Activated CD4-positive, alpha-beta T cell treated with anti-CD3 and anti-CD28 coated beads, Interleukin-10, Interleukin-2, amounts not matched to agents 100 ng/mL and 50 ng/mL, durations not matched to agents 16 hours and 8 hours (primary cell): ENCODE measurements around the gene ALKBH8.
"Not testable (repeated sequence)": the region's sequence is repeated elsewhere in the genome, so short reads cannot be mapped to it uniquely, and the experiment has no call there.

ENCODE experiments used
- DNase-seq: peaks from one replicate; pipeline ENCODE4 v3.0.0-alpha.2; 2020

The ALKBH8 gene

DNA sequence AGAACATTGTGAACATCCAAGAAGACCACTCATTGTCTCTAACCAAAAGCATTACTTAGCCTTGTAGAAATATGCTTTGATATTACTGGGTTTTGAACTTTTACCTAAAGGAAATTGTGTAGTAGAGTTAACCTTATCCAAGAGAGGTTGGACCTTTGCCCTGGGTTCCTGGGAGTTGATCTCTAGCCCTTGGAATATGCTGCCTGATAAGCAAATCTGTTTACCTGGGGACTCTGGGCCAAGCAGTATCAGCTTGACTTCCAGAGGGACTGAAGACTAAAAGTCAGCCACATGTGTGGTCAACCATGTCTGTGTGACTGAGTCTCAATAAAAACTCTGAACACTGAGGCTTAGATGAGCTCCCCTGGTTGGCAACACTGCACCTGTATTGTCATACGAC lies 63.8 kb downstream of the ALKBH8 start:
- DNase-seq: no peak

DNA sequence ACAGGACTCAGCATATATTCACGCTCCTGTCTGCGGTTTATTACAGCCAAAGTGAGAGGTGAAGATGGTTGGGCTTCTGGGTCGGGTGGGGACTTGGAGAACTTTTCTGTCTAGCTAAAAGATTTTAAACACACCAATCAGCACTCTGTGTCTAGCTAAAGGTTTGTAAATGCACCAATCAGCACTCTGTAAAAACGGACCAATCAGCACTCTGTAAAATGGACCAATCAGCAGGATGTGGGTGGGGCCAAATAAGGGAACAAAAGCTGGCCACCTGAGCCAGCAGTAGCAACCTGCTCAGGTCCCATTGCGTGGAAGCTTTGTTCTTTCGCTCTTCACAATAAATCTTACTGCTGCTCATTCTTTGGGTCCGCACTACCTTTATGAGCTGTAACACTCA lies 68.2 kb downstream of the ALKBH8 start:
- DNase-seq: not testable (repeated sequence)

DNA sequence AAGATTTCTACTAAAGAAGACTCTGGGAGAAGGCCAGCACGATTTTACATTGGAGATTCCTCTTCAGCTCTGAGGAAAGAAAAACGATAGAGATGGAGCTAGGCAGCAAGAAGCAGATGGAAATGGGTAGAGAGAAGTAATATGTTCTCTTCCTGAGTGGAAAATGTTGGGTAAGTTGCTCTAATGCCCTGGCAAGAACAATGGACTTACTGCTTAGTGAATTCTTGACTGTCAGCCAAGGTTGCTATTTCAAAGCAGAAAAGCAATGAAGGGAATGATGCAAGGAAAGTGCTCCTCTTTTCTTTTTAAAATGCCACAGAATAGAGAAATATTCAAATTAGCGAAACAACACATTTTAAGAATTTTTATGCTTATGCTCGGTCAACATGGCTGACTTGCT lies 69.5 kb downstream of the ALKBH8 start:
- DNase-seq: no peak

DNA sequence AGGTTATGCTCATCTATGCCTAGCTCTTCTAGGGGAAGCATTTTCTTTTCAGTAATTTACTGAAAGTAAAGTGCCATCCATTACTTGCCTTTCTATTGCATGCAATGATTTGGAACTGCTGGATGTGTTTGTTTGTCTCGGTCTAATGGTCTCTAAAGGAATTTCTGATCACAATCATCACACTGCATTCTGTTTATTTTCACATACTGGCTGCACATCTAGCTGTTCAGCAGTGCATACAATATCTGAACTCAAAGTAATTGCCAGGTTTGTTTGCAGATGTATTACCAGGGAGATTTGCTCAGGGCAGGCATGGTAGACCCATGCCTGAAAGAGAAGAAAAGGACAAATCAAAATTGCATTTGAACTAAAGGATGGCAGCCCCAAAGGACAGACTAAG lies 71.5 kb downstream of the ALKBH8 start:
- no peak for DNase-seq

- no peak for DNase-seq
These were observed 72.4 kb downstream of the ALKBH8 start for GRCh38 chr11:107493117-107493516.

GRCh38 chr11:107490836-107491235 lies 74.7 kb downstream of the ALKBH8 start:
- no peak for DNase-seq

- DNase-seq: no peak
These were observed 83.3 kb downstream of the ALKBH8 start for GRCh38 chr11:107482234-107482633.

GRCh38 chr11:107478922-107479321 lies 86.6 kb downstream of the ALKBH8 start:
- DNase-seq: no peak

GRCh38 chr11:107477820-107478219 lies 87.7 kb downstream of the ALKBH8 start:
- no peak for DNase-seq

DNA sequence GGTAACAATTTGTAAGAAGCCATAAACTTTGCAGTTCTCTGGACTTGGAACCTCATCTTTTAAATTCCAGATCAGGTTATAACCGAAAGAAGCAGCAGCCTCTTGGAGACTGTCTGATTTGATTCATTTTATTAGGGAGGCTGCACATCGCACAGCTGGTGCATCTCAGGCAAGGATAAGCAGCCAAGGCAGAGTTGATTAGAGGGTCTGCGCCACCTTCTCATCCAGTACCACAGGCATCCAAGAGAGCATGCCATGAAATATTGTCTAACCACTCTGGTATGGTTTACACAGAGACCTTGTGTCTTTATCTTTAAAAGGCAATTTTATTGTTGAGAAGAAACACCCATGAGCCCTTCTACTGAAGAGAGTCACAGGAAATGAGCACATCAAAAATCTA lies 91.7 kb downstream of the ALKBH8 start:
- DNase-seq: no peak

GRCh38 chr11:107472966-107473365 lies 92.6 kb downstream of the ALKBH8 start:
- DNase-seq: no peak

GRCh38 chr11:107468596-107468995 lies 96.9 kb downstream of the ALKBH8 start:
- DNase-seq: no peak

DNA sequence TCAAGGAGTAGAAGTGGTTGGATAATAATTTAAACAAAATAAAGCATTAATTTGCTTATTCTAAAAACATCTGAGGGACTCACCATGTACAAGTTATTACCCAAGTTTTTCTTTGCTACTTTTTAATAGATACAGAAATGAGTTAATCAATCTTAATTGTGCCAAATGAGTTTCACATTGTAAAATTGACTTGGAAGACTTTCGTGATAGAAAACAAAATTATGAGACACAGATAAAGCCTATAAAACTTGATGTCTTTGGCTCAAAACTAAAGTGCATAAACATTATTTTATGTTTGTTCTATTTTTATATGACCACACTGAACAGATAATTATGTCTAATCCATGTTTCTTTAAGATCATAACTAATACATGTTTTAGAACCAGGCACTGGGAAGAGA lies 97.8 kb downstream of the ALKBH8 start:
- no peak for DNase-seq

DNA sequence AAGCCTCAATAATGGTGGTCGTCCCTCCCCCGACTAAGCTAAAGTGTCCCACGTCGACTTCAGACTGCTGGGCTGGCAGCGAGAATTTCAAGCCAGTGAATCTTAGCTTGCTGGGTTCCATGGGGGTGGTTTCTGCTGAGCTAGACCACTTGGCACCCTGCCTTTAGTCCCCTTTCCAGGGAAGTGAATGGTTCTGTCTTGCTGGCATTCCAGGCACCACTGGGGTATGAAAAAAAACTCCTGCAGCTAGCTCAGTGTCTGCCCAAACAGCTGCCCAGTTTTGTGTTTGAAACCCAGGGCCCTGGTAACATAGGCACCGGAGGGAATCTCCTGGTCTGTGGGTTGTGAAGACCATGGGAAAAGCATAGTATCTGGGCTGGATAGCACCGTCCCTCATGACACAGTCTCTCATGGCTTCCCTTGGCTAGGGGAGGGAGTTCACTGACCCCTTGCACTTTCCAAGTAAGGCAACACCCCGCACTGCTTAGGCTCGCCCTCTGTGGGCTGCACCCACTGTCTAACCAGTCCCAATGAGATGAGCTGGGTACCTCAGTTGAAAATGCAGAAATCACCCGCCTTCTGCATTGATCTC lies 99.2 kb downstream of the ALKBH8 start:
- DNase-seq: not testable (repeated sequence)

- peak; percentile 95 for DNase-seq
These were observed 107.8 kb downstream of the ALKBH8 start, which contains the start of gene CWF19L2 for GRCh38 chr11:107457558-107458271. CWF19L2 (minus strand) TSS chr11:107457825; CDS start chr11:107457816, 9 bp downstream.

DNA sequence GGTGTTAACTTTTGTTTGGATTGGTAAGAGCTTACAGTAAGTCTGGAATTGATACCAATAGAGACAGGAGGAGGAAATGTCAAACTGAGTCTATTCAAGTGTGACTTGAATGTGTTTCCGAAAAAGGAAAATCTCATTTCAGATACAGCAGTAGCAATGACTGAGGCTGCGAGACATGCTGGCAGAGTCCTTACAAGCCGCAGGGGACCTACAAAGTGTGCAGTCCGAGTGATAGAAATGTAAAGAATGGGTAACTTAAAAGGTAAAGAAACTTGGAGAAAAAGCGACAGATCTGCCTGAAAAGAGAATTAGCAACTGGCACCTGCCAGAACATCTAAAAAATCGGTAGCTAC lies 108.4 kb downstream of the ALKBH8 start:
- DNase-seq: peak; percentile 26

GRCh38 chr11:107453594-107454286 lies 111.8 kb downstream of the ALKBH8 start:
- DNase-seq: no peak
